Ureter (tissue), 1 donor: Measurements from ENCODE around the gene MSRB1. TPM values are rescaled to one million over a fixed set of nuclear protein-coding genes. Genes with fewer than 3 reads are reported as not detected.
A peak's percentile ranks its signal among the peaks of the same experiment; 100 is the strongest.

Source experiments
- DNase-seq: peaks from one replicate; pipeline ENCODE4 v3.0.0-alpha.2; 2020; ENCODE audit warnings: low spot score
- total RNA-seq: library from RNA; stranded (reverse); gene quantifications from one replicate; pipeline ENCODE4 v1.2.4, GENCODE V29; 2023
- donor health status: DM: yes; HTN: yes; CAD: no.

The MSRB1 gene, protein sequence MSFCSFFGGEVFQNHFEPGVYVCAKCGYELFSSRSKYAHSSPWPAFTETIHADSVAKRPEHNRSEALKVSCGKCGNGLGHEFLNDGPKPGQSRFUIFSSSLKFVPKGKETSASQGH
- 27.2 TPM for total RNA-seq

DNA sequence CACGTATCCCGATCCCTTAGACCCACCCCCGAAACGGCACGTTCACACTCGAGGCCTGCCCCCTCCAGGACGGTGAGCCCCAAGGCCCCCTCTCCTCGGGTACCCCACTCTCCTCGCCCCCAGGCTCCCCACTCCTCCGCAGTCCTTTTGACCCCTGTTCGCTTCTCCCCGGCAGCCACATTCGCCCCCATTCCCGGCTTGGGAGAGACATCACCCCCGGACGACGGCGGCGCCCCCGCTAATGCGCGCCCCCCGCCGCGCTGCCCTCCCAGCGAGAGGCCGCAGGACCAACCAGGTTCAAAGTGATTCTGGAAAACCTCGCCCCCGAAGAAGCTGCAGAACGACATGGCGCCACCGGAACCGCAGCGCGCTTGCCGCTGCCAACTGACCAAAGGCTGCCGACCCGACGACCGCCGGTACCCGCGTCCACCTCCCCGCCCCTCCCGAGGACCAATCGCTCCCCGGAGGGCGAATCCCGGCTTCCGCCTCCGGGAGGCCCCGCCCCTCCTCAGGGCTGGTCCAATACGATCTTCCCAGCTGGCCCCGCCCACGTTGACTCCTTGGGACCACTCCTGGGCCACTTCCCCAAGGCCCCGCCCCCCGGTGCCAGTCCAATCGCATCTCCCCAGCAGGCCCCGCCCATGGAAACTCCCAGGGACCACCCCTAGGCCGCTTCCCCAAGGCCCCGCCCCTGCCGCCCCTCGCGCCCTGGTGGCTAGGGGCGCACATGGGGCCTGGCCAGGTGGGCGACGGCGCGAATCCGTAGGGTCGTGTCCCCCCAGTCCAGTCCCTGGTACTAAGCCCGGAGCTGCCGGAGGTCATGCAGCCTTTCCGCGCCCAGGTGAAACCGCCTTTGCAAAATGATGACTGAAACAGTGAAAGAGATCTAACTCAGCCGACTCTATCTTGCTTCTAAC lies at the start of gene MSRB1:
Gene MSRB1, minus strand, starts transcription at position 390 of the 917 bp plus-strand sequence. Its CDS starts 43 bp downstream, at position 347.
- DNase-seq, result peak; percentile 100

DNA sequence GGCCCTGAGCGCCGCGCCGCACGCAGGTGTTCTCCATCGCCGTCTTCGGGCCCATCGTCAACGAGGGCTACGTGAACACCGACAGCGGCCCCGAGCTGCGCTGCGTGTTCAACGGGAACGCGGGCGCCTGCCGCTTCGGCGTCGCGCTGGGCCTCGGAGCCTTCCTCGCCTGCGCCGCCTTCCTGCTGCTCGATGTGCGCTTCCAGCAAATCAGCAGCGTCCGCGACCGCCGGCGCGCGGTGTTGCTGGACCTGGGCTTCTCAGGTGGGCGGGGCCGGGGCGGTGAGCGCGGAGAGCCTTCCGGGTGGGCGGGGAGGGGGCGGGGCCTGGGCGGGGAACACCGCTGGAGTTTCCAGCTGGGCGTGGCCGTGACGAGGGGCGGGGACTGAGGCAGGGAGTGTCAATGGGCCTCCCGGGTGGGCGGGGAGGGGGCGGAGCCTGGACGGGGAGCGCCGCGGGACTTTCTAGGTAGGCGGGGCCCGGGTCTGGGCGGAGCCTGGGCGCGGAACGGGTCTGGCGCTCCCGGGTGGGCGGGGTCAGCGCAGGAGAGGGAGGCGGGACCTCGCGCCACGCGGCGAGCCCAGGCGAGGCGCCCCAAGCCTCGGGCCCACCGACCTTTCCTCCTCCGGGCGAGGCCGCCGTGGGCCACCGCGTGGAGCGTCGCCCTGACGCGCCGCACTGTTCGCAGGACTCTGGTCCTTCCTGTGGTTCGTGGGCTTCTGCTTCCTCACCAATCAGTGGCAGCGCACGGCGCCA lies 49.1 kb upstream of the MSRB1 start:
- peak; percentile 94 for DNase-seq

DNA sequence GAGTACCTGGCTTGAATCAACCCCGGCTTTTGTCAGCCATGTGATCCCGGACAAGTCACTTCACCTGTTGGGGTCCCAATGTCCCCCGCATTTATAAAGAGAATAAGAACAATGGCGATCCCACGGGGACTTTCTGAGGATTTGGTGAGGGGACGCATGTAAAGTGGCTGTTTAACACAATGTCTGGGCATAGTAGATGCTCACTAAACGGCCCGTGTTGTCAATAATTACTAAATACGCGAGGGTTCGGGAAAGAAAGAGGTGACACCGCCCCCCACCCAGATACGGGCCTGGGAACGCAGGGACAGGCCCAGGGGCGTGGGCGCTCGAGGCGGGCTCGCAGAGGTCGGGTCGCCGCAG lies 48.6 kb upstream of the MSRB1 start:
- no peak for DNase-seq

DNA sequence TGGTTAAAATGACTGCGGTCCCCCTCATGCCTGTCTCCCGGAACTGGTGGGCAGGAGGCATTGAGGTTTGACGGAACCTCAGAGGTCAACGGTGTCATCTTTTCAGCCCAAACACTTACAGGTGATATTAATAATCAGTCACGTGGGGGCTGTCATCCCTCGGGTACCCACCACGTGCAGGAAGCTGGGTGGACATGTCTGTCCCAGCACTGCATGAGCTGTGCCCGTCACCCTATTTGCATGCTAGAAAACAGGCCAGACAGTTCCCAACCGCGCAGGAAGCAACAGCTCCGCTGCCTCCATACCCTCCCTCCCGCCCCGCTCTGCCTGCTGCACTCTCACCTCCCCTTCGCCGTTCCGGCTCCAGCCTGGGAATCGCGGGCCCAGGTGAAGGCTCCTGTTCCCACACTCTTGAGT lies 48.1 kb upstream of the MSRB1 start:
- no peak for DNase-seq

DNA sequence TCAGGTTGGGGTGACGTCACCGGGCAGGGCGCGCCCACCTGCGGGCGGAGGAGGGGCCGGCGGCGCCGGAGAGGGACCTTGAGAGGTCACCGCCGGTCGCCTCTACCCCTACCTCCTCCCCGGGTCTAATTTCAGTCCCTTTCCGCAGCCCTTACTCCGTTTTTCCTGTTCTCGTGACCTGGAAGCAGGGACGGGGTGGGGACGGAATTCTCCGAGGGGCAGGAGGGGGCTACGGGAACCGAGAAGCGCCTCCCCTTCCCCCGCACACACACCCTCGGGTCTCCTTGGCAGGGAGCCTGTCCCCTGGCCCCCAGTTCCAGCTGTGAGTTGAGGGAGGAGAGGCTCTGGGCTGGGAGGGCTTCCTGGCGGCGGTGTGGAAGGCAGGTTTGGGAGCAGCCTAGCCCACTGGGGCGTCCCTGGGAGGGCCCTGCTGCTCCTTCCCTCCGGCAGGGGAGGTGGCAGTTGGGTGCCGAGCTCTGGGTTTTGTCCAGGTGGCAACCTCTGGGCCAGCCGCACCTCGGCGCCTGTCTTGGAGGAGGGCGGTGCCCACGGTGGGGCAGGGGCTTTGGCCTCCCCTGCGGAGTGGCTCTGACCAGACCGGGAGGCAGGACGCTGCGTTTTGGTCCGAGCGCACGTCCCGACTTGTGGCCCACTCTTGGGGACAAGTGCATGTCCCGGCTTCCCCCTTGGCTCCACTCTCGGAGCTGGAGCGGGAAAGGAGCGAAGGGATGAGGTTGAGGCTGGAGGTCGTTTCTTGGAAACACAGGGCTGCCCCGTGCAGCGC lies 47.5 kb upstream of the MSRB1 start:
- no peak for DNase-seq

DNA sequence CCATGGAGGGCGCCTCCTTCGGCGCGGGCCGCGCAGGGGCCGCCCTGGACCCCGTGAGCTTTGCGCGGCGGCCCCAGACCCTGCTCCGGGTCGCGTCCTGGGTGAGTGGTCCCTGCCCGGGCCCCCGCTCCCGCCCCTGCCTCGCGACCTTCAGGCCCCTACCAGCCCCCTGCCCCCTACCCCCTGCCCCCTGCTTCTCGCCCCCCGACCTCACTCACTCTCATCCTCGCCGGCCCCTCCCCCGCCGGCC lies 47.0 kb upstream of the MSRB1 start:
- no peak for DNase-seq

DNA sequence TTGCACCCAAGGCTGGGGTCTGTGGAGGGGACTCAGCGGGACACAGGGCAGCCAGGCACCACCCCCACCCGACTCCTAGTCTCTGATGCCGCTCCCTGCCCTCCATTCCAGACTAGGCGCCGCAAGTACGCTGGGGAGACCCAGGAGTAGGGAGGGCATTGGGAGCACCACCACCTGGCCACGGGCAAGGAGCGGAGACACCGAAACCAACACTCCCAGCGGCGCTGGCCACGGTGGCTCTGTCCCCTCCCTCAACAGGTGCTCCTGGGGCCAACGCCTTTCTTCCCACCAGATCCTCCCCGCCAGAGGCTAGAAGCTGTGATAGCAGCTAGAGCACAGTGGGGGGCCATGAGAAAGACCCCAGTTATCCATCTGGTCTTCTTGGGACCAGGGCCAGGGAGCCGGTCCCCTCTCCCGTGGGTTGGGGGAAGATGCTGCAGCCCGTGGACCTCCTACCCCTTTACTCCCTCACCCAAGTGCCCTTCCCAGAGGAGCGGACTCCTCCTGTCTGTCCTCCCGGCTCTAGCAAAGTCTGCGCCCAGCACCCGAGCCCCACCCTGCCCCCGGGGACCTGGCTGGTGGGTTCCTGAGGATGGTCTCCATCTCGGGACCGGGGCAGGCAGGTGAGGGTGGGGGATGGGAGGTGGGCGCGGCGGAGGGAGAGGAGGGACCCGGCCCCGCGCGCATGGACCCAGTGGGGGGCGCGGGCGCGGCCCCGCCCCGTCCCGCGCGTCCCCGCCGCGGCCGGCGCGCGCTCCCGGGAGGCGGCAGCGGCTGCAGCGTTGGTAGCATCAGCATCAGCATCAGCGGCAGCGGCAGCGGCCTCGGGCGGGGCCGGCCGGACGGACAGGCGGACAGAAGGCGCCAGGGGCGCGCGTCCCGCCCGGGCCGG lies 46.5 kb upstream of the MSRB1 start, which contains the start of gene SYNGR3:
Gene SYNGR3, plus strand, starts transcription at position 762 of the 892 bp plus-strand sequence. CDS start 133 bp downstream, outside the sequence.
- no peak for DNase-seq

DNA sequence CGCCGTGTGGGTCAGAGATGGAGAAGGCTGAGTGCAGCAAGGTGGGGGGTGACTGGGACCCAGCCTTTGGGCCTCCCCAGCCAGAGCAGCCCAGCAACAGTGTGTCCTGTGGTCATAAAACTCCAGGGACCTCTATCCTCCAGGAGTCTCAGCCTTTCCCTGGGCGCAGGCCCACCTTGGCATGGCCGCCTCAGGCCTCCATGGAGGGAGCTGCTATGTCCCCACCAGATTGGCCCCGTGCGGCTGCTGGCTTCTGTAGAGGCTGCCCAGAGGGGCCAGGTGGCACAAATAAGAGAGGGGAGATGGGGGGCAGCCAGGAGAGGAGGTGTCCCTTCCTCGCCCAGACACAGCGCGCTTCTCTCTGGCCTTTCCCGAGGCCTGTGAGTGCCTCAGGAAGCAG lies 44.2 kb upstream of the MSRB1 start:
- no peak for DNase-seq

DNA sequence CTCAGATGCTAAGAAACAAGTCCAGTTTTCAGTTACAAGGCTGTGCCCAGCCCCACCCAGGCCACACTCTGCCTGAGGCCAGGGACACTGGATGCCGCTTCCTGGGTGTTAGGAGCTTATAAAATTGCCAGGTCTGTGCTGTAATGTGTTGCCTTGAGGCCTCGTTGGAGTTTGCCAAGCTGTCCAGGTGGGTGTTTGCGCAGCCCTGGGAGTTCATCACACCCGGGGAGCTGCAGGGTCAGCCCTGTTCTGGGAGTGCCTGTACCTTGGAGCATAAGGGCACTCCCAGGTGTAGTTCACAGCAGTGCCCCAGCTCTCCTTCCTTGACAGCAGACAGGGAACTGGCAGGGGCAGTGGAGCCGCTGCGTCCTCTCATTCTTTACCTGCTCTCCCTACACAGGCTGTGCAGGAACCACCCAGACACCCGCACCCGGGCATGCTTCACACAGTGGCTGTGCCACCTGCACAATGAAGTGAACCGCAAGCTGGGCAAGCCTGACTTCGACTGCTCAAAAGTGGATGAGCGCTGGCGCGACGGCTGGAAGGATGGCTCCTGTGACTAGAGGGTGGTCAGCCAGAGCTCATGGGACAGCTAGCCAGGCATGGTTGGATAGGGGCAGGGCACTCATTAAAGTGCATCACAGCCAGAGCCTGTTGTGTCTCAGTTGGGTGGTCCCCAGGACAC lies 42.6 kb upstream of the MSRB1 start:
- no peak for DNase-seq

DNA sequence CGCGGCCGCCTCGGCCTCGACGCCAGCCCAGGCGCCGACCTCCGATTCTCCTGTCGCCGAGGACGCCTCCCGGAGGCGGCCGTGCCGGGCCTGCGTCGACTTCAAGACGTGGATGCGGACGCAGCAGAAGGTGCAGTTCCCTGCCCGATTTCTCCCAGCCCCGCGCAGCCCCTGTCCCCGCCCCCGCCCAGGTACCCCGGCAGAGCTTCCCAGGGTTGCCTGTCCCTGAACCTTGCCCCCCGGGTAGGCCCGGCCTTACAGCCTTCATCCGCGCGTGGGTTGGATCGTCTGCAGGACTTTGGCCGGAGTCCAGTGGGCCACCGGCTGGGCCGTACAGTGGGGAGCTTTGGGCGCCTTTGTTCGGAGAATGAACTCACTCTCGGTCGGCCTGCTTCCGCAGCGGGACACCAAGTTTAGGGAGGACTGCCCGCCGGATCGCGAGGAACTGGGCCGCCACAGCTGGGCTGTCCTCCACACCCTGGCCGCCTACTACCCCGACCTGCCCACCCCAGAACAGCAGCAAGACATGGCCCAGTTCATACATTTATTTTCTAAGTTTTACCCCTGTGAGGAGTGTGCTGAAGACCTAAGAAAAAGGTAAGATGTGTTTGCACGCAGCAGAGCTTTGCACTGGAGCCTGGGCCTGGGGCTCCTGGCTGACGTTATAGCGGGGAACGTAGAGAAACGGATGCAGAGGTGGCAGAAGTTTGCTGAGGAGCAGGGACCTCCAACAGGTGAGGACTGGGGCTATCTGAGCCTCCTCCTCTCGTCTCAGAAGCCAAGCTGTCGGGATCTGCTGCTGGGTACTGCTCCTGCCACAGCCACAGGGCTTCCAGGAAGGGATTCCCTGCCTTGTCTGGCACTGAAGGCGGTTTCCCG lies 41.6 kb upstream of the MSRB1 start:
- DNase-seq, result no peak

DNA sequence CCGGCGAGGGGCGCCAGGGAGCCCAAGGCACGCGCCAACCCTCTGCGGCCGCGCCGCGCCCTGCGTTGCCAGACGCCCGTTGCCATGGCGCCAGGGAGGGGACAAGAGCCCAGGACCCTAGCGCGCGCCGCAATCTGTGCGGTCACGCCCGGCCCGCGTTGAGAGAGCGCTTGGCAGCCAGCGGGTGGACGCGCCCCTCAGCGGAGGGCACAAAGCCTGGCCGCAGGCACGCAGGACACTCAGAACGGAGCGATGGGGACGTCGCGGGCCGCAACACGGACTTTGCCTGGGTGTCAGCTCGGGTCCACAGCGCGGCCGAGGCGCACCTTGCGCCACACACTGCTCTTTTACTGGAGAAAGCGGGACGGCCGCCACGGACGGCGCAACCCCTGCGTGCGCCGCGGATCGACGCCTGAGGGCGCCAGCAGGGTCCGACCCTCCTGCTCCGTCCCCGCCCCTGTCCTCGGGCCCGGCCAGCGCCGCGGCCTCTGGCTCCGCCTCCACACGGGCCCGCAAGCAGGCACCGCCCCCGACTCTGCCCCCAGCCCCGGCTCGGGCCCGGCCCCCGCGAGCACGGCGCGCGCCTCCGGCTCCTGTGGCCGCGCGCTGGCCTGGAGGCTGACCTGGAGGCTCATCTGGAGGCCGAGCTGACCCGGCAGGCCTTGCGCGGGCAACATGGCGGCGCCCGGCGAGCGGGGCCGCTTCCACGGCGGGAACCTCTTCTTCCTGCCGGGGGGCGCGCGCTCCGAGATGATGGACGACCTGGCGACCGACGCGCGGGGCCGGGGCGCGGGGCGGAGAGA lies 40.7 kb upstream of the MSRB1 start, which contains the start of gene GFER:
Gene GFER, plus strand, starts transcription at position 650 of the 803 bp plus-strand sequence. Its CDS starts 26 bp downstream, at position 676.
- peak; percentile 85 for DNase-seq

DNA sequence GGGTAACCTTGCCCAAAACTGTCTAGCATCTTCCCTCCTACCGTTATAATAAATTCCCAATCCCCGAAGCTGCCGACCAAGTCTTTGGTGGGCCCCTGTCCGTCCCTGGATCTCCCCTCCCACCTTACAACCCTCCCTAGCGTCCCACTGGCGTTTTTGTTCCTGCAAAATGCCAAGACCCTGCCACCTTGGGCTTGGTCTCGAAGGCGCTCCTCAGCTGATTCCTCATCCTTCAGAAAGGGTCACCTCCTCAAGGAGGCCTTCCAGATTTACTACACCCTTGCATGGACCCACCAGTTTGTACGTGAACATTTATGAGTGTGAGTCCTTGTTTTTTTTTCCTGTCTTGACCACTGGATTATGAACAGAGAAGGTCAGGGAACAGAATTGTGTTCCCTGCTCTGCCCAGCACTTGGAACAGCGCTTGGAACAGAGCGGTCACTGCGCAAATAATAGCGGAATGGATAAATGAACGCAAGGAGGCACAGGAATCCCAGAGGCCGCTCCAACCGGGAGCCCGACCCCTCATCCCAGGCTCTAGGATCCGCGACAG lies 40.1 kb upstream of the MSRB1 start:
- DNase-seq, result no peak

DNA sequence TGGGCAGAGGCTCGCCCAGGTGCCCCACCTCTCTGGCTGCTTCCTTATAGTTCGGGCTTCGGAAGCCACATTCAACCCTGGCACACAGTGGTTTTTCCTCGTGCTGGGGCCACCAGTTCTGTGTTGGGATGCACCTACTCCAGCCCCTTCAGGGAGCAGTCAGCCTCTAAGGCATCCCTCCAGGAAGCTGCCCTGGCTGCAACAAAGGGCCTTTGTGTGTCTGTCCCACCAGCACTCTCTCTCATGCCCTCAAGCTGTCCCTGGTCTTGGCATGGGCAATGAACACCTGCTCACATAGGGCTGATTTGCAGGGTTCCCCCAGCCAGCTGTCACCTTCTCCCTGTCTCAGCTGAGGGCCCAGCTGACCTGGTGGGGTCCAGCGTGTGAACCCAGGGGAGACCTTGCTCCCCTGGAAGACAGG lies 39.0 kb upstream of the MSRB1 start:
- no peak for DNase-seq

DNA sequence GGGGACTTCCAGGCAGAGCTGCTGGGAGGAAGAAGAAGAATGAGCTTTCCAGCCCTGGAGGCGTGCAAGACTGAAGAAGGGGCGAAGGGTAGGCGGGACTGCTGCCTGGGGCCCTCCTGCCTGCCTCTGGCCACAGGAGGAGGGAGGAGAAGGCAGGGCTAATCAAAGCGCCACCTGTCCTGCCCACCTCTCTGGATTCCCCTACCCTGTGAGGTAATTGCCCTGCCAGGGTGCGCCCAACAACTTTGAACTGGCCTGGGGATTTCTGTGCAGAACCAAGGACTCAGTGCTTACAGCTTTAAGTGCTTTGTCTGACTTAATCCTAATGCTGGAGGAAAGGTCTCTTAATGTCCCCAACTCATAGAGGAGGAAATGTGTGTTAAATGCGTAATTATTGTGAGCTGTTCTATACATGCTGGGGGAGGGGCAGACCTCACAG lies 38.4 kb upstream of the MSRB1 start, which contains the start of gene NOXO1:
Gene NOXO1, minus strand, starts transcription at position 72 of the 439 bp plus-strand sequence. CDS start 290 bp downstream, outside the sequence.
- no peak for DNase-seq

DNA sequence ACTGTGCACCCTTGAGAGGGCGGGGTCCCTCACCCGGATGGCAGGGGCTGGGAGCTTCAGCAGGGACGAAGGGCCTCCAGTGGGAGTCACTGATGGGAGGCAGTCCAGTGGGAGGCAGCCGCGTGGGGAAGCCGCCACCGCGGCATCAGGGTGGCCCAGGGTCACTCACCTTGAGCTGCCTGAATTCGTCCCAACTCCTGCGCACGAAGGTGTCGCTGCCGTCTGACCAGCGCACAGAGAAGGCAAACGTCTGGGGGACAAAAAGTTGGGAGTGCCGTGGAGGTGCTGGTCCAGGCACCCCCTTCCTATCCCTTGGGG lies 37.7 kb upstream of the MSRB1 start:
- no peak for DNase-seq

DNA sequence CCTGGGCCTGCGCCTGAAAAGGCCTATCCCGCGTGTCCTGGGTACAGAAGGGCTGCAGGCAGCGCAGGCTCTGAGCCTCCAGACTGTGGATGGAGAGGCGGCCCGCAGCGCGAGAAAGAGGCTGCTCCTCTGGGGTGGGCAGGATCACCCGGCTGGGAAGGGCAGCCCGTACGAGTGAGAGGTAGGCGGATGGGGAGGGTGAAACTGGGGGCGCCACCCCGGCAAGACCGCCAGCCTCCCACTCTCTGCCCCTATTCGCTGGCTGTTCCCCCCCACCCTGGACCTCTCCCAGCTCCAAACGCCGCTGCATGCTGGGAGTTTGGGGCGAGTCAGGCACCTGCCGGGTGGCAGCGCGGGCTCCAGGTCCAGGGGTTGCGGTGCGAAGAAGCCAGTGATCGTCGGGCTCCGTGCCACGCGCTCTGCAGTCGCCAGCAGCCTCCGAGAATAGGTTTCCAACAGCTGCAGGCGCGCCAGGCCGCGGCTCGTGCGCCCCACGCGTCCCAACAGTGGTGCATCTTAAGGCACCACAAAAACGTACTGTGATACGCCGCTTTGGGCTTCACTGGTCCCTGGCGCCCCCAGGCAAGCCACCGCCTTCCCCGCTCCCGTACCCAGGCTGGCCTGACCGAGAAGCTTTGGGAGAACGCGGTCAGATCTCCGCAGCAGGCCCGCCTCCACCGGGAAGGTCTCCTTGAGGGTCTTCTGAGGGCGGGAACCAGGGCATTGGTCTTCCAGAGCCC lies 37.2 kb upstream of the MSRB1 start:
- no peak for DNase-seq
